ENCODE measurements around the gene TOMM20L.

Gene TOMM20L

GRCh38 chr14:58395562-58395811 lies 243 bp upstream of the TOMM20L start:
- peak overlapping the region; percentile 58 for H3K4me3 ChIP-seq (replicated peaks; ENCODE audit: low read depth, low read length)
- H3K36me3 ChIP-seq (ENCODE audit: control insufficient read depth, insufficient read depth, low read length), result no peaks in the 10 kb centered on the region
- H3K27me3 ChIP-seq (replicated peaks; ENCODE audit: control insufficient read depth, insufficient read depth, low read length), result no peaks in the 10 kb centered on the region
- TF ChIP-seq, protein P1, sequence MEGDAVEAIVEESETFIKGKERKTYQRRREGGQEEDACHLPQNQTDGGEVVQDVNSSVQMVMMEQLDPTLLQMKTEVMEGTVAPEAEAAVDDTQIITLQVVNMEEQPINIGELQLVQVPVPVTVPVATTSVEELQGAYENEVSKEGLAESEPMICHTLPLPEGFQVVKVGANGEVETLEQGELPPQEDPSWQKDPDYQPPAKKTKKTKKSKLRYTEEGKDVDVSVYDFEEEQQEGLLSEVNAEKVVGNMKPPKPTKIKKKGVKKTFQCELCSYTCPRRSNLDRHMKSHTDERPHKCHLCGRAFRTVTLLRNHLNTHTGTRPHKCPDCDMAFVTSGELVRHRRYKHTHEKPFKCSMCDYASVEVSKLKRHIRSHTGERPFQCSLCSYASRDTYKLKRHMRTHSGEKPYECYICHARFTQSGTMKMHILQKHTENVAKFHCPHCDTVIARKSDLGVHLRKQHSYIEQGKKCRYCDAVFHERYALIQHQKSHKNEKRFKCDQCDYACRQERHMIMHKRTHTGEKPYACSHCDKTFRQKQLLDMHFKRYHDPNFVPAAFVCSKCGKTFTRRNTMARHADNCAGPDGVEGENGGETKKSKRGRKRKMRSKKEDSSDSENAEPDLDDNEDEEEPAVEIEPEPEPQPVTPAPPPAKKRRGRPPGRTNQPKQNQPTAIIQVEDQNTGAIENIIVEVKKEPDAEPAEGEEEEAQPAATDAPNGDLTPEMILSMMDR (IDR thresholded peaks at IDR 0.05; ENCODE audit: insufficient read depth, low read length, poor library complexity, severe bottlenecking), result no peak
- DNase-seq (ENCODE audit: extremely low read depth, insufficient read length), result no peak

DNA sequence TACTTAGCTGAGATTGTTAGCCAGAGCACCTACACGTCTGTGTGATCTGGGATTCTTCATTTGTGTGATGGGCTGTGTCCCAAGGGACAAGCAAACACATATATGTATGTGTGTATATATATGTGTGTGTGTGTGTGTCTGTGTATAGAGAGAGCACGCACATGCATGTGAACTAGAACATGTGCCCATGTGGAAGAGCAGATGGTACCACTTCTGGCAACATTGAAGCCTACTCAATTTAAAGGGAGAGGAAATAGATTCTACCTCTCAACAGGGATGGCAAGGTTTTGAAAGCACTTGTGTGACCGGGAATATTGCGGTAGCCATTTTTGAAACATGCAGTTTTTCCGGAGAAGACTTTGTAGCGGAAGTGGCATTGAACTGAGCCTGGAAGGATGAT lies 1.4 kb downstream of the TOMM20L start:
- TF ChIP-seq, protein P1 (IDR thresholded peaks at IDR 0.05; ENCODE audit: insufficient read depth, low read length, poor library complexity, severe bottlenecking), result no peak
- Histone ChIP-seq H3K27me3 (replicated peaks; ENCODE audit: control insufficient read depth, insufficient read depth, low read length) (no peaks in the 10 kb centered on the region), H3K36me3 (ENCODE audit: control insufficient read depth, insufficient read depth, low read length) (no peaks in the 10 kb centered on the region), H3K4me3 (replicated peaks; ENCODE audit: low read depth, low read length) (no peak overlapping the region)
- no peak for DNase-seq (ENCODE audit: extremely low read depth, insufficient read length)

DNA sequence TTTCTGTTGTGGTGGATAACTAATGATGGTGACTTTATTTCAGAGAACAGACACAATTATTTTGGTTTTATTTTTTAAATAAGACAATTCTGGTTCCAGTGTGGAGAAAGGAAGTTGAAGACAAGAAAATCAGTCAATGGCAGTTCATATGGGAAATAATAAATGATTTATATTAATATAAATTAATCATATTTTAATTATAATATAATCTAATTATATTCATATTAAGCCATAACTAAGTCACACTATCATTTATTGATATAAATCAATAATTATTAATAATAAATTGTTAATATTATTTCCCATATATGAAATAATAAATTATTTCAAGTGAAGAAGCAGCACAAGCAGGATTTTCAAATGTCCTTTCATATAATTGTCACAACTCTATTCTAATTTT lies 2.8 kb downstream of the TOMM20L start:
- DNase-seq (ENCODE audit: extremely low read depth, insufficient read length), result no peak
- TF ChIP-seq, protein P1 (IDR thresholded peaks at IDR 0.05; ENCODE audit: insufficient read depth, low read length, poor library complexity, severe bottlenecking), result no peak
- Histone ChIP-seq H3K27me3 (replicated peaks; ENCODE audit: control insufficient read depth, insufficient read depth, low read length) (no peaks in the 10 kb centered on the region), H3K36me3 (ENCODE audit: control insufficient read depth, insufficient read depth, low read length) (no peaks in the 10 kb centered on the region), H3K4me3 (replicated peaks; ENCODE audit: low read depth, low read length) (no peak overlapping the region)

DNA sequence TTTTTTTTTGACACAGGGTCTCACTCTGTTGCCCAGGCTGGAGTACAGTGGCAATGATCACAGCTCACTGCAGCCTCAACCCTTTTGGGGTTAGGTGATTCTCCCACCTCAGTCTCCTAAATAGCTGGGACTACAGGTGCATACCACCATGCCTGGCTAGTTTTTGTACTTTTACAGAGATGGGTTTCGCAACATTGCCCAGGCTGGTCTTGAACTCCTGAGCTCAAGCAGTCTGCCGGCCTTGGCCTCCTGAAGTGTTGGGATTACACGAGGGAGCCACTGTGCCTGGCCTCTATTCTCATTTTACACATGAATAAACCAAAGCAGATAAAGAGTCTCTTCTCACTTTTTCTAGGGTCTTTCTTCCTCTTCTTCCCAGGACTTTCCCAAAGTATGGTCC lies 3.2 kb downstream of the TOMM20L start:
- no peaks in the 10 kb centered on the region for H3K27me3 ChIP-seq (replicated peaks; ENCODE audit: control insufficient read depth, insufficient read depth, low read length)
- TF ChIP-seq, protein P1 (IDR thresholded peaks at IDR 0.05; ENCODE audit: insufficient read depth, low read length, poor library complexity, severe bottlenecking), result no peak
- no peak overlapping the region for H3K4me3 ChIP-seq (replicated peaks; ENCODE audit: low read depth, low read length)
- DNase-seq (ENCODE audit: extremely low read depth, insufficient read length), result no peak
- H3K36me3 ChIP-seq (ENCODE audit: control insufficient read depth, insufficient read depth, low read length), result no peaks in the 10 kb centered on the region

DNA sequence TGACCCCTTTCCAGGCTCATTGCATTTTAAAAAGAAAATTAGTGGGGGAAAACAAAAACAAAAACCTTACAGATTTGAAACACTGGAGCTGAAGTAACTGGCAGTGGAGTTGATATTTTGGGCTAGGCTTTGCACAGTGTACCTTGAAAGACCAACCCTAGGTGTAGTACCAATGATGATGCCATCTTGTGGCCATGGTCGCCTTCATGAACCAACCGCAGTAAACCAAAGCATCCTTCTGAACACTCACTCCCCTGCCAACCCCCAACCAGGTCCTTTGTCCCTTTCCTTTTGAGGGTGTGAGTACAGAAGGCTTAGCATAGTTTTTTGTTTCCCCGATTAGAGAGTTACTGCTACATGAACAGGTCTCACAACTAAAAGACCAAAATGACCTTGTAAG lies 5.9 kb downstream of the TOMM20L start:
- DNase-seq (ENCODE audit: extremely low read depth, insufficient read length), result no peak
- TF ChIP-seq, protein P1 (IDR thresholded peaks at IDR 0.05; ENCODE audit: insufficient read depth, low read length, poor library complexity, severe bottlenecking), result no peak
- Histone ChIP-seq H3K27me3 (replicated peaks; ENCODE audit: control insufficient read depth, insufficient read depth, low read length) (no peaks in the 10 kb centered on the region), H3K4me3 (replicated peaks; ENCODE audit: low read depth, low read length) (no peak overlapping the region), H3K36me3 (ENCODE audit: control insufficient read depth, insufficient read depth, low read length) (no peaks in the 10 kb centered on the region)

DNA sequence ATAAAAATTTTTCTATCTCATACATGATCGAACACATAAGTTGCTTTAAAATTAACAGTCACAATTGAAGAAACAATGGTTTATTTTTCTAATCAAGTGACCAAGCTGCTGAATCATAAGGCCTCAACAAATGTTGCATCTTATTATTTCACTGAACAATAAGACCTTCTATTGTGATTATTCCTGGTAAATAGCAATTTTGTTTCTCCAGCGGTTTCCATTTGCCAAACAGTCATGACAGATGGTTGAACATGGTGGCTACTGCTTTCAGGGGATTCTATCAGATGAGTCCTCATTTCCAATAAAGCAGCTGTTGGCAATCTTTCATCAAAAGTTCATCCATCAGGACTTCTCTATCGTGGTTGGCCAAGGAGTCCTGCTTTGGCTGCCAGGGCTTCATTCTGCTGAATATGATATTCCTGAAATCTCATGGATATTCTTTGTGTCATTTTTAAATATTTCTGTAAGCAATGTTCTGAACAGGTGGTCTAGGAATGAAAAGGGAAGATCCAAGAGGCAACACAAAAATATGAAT lies 13.0 kb downstream of the TOMM20L start:
- TF ChIP-seq, protein P1 (IDR thresholded peaks at IDR 0.05; ENCODE audit: insufficient read depth, low read length, poor library complexity, severe bottlenecking), result no peak
- no peak overlapping the region for H3K4me3 ChIP-seq (replicated peaks; ENCODE audit: low read depth, low read length)
- no peak for DNase-seq (ENCODE audit: extremely low read depth, insufficient read length)
- peaks cover 4% of the 10 kb centered on the region for H3K36me3 ChIP-seq (ENCODE audit: control insufficient read depth, insufficient read depth, low read length)
- H3K27me3 ChIP-seq (replicated peaks; ENCODE audit: control insufficient read depth, insufficient read depth, low read length), result no peaks in the 10 kb centered on the region
